ENCODE data around the gene ATP7A.

DNA sequence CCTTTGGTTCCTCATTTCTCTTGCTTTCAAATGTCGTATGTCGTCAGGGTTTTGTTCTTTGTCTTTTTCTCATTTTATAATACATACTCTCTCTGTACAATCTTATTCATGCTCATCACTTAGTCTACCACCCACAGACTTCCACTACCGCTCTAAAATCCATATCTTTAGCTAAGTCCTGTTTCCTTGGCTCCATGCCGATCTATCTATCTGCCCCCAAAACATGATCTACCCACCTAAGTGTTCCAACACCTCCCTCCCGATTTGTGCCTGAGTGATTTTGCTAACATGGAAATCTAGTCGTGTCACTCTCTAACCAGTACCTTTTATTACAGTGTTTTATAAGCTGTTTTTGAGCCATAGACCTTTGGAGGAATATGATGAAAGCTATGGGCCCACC, 124.6 kb downstream of the ATP7A start:
- TF ChIP-seq, protein P1, sequence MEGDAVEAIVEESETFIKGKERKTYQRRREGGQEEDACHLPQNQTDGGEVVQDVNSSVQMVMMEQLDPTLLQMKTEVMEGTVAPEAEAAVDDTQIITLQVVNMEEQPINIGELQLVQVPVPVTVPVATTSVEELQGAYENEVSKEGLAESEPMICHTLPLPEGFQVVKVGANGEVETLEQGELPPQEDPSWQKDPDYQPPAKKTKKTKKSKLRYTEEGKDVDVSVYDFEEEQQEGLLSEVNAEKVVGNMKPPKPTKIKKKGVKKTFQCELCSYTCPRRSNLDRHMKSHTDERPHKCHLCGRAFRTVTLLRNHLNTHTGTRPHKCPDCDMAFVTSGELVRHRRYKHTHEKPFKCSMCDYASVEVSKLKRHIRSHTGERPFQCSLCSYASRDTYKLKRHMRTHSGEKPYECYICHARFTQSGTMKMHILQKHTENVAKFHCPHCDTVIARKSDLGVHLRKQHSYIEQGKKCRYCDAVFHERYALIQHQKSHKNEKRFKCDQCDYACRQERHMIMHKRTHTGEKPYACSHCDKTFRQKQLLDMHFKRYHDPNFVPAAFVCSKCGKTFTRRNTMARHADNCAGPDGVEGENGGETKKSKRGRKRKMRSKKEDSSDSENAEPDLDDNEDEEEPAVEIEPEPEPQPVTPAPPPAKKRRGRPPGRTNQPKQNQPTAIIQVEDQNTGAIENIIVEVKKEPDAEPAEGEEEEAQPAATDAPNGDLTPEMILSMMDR (IDR thresholded peaks at IDR 0.05), result no peak
- TF ChIP-seq EZH2 (IDR thresholded peaks at IDR 0.05; ENCODE audit: borderline replicate concordance, insufficient read depth, low read depth, low read length, poor library complexity, severe bottlenecking), result no peak

Data from B cell (primary cell).